Measurements from ENCODE around the gene CNOT10.
"Not testable (repeated sequence)": the region's sequence is repeated elsewhere in the genome, so short reads cannot be mapped to it uniquely, and the experiment has no call there.

The CNOT10 gene

DNA sequence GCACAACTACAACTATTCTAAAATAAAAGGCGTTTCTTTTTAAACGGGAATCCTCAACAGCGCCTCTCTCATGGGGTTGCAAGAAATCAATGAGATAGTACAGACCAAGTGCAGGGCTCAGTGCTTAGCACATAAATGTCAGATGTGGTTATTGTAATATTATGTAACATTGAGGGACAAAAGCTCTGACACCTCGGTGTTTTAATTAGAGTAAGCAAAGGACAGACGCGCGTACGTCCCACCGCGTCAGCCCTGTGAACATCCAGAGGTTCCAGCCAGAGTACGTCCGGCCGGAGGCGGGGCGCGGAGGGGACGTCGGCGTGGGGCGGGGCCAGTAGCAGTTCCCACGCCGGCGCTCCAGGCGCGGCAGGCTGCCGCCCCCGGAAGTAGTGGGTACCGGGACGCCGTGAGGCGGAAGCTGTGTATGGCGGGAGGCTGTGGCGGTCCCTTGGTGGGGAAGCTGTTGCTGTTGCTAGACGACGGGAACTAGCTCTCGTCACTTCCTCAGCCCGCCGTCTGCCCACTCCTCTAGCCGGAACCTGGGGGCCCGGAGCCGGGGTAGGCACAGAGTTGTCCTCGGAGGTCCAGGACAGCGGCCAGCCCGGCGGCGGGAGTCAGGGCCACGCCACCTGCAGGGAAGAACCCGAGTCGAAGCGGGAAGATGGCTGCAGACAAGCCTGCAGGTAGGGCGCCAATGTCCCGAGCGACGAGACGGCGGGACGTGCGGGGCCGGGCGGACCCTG lies at the start of gene CNOT10:
TSS of gene CNOT10 (plus strand) at position 389 of the 743 bp plus-strand sequence. CDS start at position 662, 273 bp downstream.
- peak; percentile 87 to 95 for DNase-seq (ENCODE audit: low read depth in 1 of 2, low spot score in 1 of 2)
- in situ Hi-C loops (cut with HindIII; ENCODE audit: low pct_unique_long_range_greater_than_20kb, low sequenced_read_pairs), result no loop called here

DNA sequence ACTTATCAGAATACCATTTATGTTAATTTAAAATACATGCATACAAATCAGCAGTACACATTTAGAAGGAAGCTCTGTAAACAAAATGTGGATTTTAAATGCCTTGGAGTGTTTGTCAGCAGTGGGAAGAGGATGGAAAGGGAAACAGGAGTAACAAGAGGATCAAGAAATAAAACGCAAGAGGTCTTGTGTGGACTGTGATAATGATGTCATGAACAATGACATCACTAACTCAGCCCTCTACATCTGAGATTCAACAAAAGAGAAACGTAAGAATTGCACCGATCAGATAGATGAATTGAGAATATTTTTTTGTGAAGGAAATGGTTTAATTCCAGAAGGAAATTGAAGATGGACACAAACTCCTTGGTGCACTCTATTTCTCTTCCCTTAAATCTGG lies 44.0 kb upstream of the CNOT10 start:
- no peak for DNase-seq (ENCODE audit: low read depth in 1 of 2, low spot score in 1 of 2)
- no peak for TF ChIP-seq JUND (IDR thresholded peaks at IDR 0.05; ENCODE audit: low read depth)
- in situ Hi-C loops (cut with HindIII; ENCODE audit: low pct_unique_long_range_greater_than_20kb, low sequenced_read_pairs), result no loop called here

More for the DNA sequence above, at the start of gene CNOT10:
- 0 out of 2 replicates have a peak, but pooled peaks have one; percentile 21 for TF ChIP-seq JUND (IDR thresholded peaks at IDR 0.05; ENCODE audit: low read depth)

- no peak for DNase-seq (ENCODE audit: low read depth in 1 of 2, low spot score in 1 of 2)
- no peak for TF ChIP-seq JUND (IDR thresholded peaks at IDR 0.05; ENCODE audit: low read depth)
- in situ Hi-C loops (cut with HindIII; ENCODE audit: low pct_unique_long_range_greater_than_20kb, low sequenced_read_pairs), result no loop called here
These were observed 43.6 kb upstream of the CNOT10 start for GRCh38 chr3:32641356-32641755.

GRCh38 chr3:32643354-32643753 lies 41.6 kb upstream of the CNOT10 start:
- DNase-seq (ENCODE audit: low read depth in 1 of 2, low spot score in 1 of 2), result no peak
- in situ Hi-C loops (cut with HindIII; ENCODE audit: low pct_unique_long_range_greater_than_20kb, low sequenced_read_pairs), result no loop called here
- TF ChIP-seq JUND (IDR thresholded peaks at IDR 0.05; ENCODE audit: low read depth), result no peak

- in situ Hi-C loops (cut with HindIII; ENCODE audit: low pct_unique_long_range_greater_than_20kb, low sequenced_read_pairs), result no loop called here
- DNase-seq (ENCODE audit: low read depth in 1 of 2, low spot score in 1 of 2), result no peak
- TF ChIP-seq JUND (IDR thresholded peaks at IDR 0.05; ENCODE audit: low read depth), result no peak
These were observed 41.2 kb upstream of the CNOT10 start for GRCh38 chr3:32643816-32644215.

- TF ChIP-seq JUND (IDR thresholded peaks at IDR 0.05; ENCODE audit: low read depth), result no peak
- in situ Hi-C loops (cut with HindIII; ENCODE audit: low pct_unique_long_range_greater_than_20kb, low sequenced_read_pairs), result no loop called here
- no peak for DNase-seq (ENCODE audit: low read depth in 1 of 2, low spot score in 1 of 2)
These were observed 40.6 kb upstream of the CNOT10 start for GRCh38 chr3:32644380-32644779.

- in situ Hi-C loops (cut with HindIII; ENCODE audit: low pct_unique_long_range_greater_than_20kb, low sequenced_read_pairs), result no loop called here
- no peak for TF ChIP-seq JUND (IDR thresholded peaks at IDR 0.05; ENCODE audit: low read depth)
- no peak for DNase-seq (ENCODE audit: low read depth in 1 of 2, low spot score in 1 of 2)
These were observed 38.2 kb upstream of the CNOT10 start for GRCh38 chr3:32646761-32647160.

GRCh38 chr3:32652337-32653100 lies 32.5 kb upstream of the CNOT10 start:
- in situ Hi-C loops (cut with HindIII; ENCODE audit: low pct_unique_long_range_greater_than_20kb, low sequenced_read_pairs); DNase-seq (ENCODE audit: low read depth in 1 of 2, low spot score in 1 of 2): not testable (repeated sequence)

DNA sequence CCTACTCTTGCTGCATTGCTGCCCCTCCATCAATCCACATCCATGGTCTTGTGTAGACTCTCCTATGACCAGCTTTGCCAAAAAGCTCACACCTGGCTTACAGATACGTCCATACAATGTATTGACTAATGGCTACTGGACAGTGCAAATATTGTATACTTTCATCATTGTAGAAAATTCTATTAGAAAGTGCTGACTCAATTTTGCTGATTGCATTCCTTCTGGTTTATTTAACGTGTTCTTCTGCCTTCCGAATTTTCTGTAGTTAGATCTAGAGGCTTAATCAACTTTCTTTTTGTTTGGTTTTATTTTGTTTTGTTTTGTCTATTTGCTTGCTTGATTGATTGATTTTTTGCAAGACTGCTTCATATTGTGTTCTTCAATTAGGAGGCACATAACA lies 29.8 kb upstream of the CNOT10 start:
- no peak for DNase-seq (ENCODE audit: low read depth in 1 of 2, low spot score in 1 of 2)

DNA sequence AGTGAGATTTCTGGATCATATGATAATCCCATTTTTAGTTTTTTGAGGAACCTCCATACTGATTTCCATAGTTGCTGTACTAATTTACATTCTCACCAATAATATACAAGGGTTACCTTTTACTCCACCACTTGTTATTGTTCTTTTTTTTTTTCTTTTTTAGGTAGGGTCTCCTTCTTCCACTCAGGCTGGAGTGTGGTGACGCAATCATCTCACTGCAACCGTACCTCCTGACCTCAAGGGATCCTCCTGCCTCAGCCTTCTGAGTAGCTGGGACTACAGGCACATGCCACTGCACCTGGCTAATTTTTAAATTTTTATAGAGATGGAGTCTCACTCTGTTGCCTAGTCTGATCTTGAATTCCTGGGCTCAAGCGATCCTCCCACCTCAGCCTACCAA lies 24.4 kb upstream of the CNOT10 start:
- no peak for DNase-seq (ENCODE audit: low read depth in 1 of 2, low spot score in 1 of 2)
- TF ChIP-seq JUND (IDR thresholded peaks at IDR 0.05; ENCODE audit: low read depth), result no peak
- in situ Hi-C loops (cut with HindIII; ENCODE audit: low pct_unique_long_range_greater_than_20kb, low sequenced_read_pairs), result no loop called here

More for the DNA sequence above, 29.8 kb upstream of the CNOT10 start:
- in situ Hi-C loops (cut with HindIII; ENCODE audit: low pct_unique_long_range_greater_than_20kb, low sequenced_read_pairs), result no loop called here
- no peak for TF ChIP-seq JUND (IDR thresholded peaks at IDR 0.05; ENCODE audit: low read depth)

DNA sequence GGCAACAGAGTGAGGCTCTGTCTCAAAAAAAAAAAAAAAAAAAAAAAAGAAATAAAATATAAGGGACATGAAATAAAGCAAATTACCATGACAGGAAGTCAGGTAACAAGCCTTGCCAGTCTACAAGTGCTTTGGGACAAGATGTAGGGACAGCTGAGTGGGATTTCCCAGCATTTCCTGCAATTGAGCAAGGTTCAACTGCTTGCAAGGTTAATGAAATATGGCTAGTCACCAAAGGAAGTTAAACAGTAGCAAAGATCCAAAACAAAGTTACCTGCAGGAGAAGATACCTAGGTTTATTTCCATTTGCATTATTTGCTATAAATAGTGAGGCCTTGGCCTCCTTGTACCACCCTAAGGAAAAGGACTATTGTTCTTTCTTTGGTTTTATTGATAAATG lies 22.3 kb upstream of the CNOT10 start:
- in situ Hi-C loops (cut with HindIII; ENCODE audit: low pct_unique_long_range_greater_than_20kb, low sequenced_read_pairs), result no loop called here

DNA sequence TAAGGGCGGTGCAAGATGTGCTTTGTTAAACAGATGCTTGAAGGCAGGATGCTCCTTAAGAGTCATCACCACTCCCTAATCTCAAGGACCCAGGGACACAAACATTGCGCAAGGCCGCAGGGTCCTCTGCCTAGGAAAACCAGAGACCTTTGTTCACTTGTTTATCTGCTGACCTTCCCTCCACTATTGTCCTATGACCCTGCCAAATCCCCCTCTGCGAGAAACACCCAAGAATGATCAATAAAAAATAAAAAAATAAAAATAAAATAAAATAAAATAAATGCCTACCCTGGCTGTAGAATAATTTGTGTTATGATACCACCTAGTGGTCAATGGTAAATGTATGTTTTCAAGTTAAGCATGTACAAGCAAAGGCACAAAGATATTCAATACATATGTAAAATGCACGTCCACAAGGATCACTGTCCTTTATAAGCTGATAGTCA lies 20.3 kb upstream of the CNOT10 start:
- peak; percentile 64 to 65 for DNase-seq (ENCODE audit: low read depth in 1 of 2, low spot score in 1 of 2)
- in situ Hi-C loops (cut with HindIII; ENCODE audit: low pct_unique_long_range_greater_than_20kb, low sequenced_read_pairs), result not testable (repeated sequence)

More for the DNA sequence above, 22.3 kb upstream of the CNOT10 start:
- no peak for DNase-seq (ENCODE audit: low read depth in 1 of 2, low spot score in 1 of 2)
- no peak for TF ChIP-seq JUND (IDR thresholded peaks at IDR 0.05; ENCODE audit: low read depth)

DNA sequence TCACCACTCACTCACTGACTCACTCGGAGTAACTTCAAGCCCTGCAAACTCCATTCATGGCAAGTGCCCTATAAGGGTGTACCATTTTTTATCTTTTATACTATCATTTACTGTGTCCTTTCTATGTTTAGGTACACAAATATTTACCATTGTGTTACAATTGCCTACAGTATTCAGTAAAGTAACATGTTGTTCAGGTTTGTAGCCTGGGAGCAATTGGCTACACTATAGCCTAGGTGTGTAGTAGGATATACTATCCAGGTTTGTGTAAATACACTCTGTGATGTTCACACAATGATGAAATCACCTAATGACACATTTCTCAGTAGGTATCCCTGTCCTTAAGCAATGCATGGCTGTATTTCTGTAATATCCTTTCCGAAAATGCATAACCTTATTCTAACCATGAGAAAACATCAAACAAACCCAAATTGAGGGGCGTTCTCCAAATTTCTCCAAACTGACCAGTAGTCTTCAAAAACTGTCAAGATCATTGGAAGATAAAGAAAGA lies 17.9 kb upstream of the CNOT10 start:
- TF ChIP-seq JUND (IDR thresholded peaks at IDR 0.05; ENCODE audit: low read depth), result no peak
- in situ Hi-C loops (cut with HindIII; ENCODE audit: low pct_unique_long_range_greater_than_20kb, low sequenced_read_pairs), result no loop called here
- DNase-seq (ENCODE audit: low read depth in 1 of 2, low spot score in 1 of 2), result peak in 1 of 2 experiments; percentile 86

DNA sequence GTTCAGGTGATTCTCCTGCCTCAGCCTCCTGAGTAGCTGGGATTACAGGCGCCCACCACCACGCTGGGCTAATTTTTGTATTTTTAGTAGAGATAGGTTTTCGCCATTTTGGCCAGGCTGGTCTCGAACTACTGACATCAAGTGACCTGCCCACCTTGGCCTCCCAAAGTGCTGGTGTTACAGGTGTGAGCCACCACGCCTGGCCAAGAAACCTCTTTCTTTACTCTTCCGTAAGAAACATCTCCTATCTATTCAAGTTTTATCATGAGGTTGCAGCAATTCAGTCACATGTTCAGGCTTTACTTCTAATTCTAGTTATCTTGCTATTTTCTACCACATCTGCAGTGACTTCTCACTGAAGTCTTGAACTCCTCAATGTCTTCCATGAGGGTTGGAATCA lies 15.8 kb upstream of the CNOT10 start:
- DNase-seq (ENCODE audit: low read depth in 1 of 2, low spot score in 1 of 2); in situ Hi-C loops (cut with HindIII; ENCODE audit: low pct_unique_long_range_greater_than_20kb, low sequenced_read_pairs): not testable (repeated sequence)

- in situ Hi-C loops (cut with HindIII; ENCODE audit: low pct_unique_long_range_greater_than_20kb, low sequenced_read_pairs); DNase-seq (ENCODE audit: low read depth in 1 of 2, low spot score in 1 of 2): not testable (repeated sequence)
These were observed 11.3 kb upstream of the CNOT10 start for GRCh38 chr3:32673730-32674129.

All from T47D (cell line).